LNCaP clone FGC (cell line): ENCODE data around the gene WNK2.
"Not testable (repeated sequence)": the region's sequence is repeated elsewhere in the genome, so short reads cannot be mapped to it uniquely, and the experiment has no call there.

Source experiments
- DNase-seq: peaks from one replicate; pipeline ENCODE4 v3.0.0-alpha.2; 2011; ENCODE audit warnings: low read depth
- H3K4me3 ChIP-seq: 2 replicates; pipeline ENCODE4 v1.5.1; 2011; ENCODE audit warnings: mild to moderate bottlenecking, low read depth, low read length, control low read depth
- CTCF ChIP-seq: IDR thresholded peaks from 2 replicates; pipeline ENCODE4 v1.5.1; 2012; ENCODE audit warnings: mild to moderate bottlenecking; ENCODE audit not compliant: control insufficient read depth, insufficient read depth; ENCODE audit errors: extremely low read depth

WNK2 gene

GRCh38 chr9:93345643-93346230 is 161.8 kb downstream of the WNK2 start:
- no peak for DNase-seq
- TF ChIP-seq CTCF = no peak
- H3K4me3 ChIP-seq = no peak overlapping the region

GRCh38 chr9:93346231-93347112 is 162.5 kb downstream of the WNK2 start:
- DNase-seq = no peak
- no peak for TF ChIP-seq CTCF
- H3K4me3 ChIP-seq = no peak overlapping the region

GRCh38 chr9:93347371-93347975 is 163.5 kb downstream of the WNK2 start:
- not testable (repeated sequence) for H3K4me3 ChIP-seq, DNase-seq

- not testable (repeated sequence) for DNase-seq, H3K4me3 ChIP-seq
Observed at GRCh38 chr9:93353413-93354310, 169.7 kb downstream of the WNK2 start.

GRCh38 chr9:93354451-93354850 is 170.5 kb downstream of the WNK2 start:
- no peak for DNase-seq
- no peak for TF ChIP-seq CTCF
- H3K4me3 ChIP-seq = no peak overlapping the region

GRCh38 chr9:93355827-93356226 is 171.9 kb downstream of the WNK2 start:
- DNase-seq = no peak
- TF ChIP-seq CTCF = no peak
- H3K4me3 ChIP-seq = no peak overlapping the region

- no peak overlapping the region for H3K4me3 ChIP-seq
- no peak for TF ChIP-seq CTCF
- DNase-seq = no peak
Observed at GRCh38 chr9:93357649-93358048, 173.7 kb downstream of the WNK2 start.

GRCh38 chr9:93359907-93360306 is 176.0 kb downstream of the WNK2 start:
- not testable (repeated sequence) for DNase-seq, H3K4me3 ChIP-seq
